Fibroblast of skin of right biceps (primary cell): Measurements from ENCODE around the gene XPNPEP1.

Experiments
- DNase-seq: peaks from one replicate; pipeline ENCODE4 v3.0.0-alpha.2; 2013

The XPNPEP1 gene

GRCh38 chr10:109922976-109923921, at the start of gene XPNPEP1:
XPNPEP1 (minus strand) TSS chr10:109923511; CDS start chr10:109923433, 78 bp downstream.
- peak; percentile 87 for DNase-seq

- no peak for DNase-seq
Measured at GRCh38 chr10:109972372-109973001, 49.2 kb upstream of the XPNPEP1 start.

GRCh38 chr10:109971634-109972033, 48.3 kb upstream of the XPNPEP1 start:
- no peak for DNase-seq

GRCh38 chr10:109969760-109970346, 46.5 kb upstream of the XPNPEP1 start:
- DNase-seq, result no peak

GRCh38 chr10:109968953-109969759, 45.8 kb upstream of the XPNPEP1 start:
- no peak for DNase-seq

GRCh38 chr10:109967739-109968088, 44.4 kb upstream of the XPNPEP1 start:
- no peak for DNase-seq

GRCh38 chr10:109966961-109967738, 43.8 kb upstream of the XPNPEP1 start:
- peak; percentile 70 for DNase-seq

GRCh38 chr10:109964318-109964717, 41.0 kb upstream of the XPNPEP1 start:
- no peak for DNase-seq

- DNase-seq, result peak; percentile 61
Measured at GRCh38 chr10:109963439-109963838, 40.1 kb upstream of the XPNPEP1 start.

- no peak for DNase-seq
Measured at GRCh38 chr10:109962247-109962646, 38.9 kb upstream of the XPNPEP1 start.

- DNase-seq, result peak; percentile 70
Measured at GRCh38 chr10:109961174-109962001, 38.1 kb upstream of the XPNPEP1 start.

- DNase-seq, result no peak
Measured at GRCh38 chr10:109960682-109961081, 37.4 kb upstream of the XPNPEP1 start.

- DNase-seq, result no peak
Measured at GRCh38 chr10:109959259-109960145, 36.2 kb upstream of the XPNPEP1 start.

- DNase-seq, result no peak
Measured at GRCh38 chr10:109958059-109958458, 34.7 kb upstream of the XPNPEP1 start.

- DNase-seq, result no peak
Measured at GRCh38 chr10:109957092-109957797, 33.9 kb upstream of the XPNPEP1 start.

- peak; percentile 65 for DNase-seq
Measured at GRCh38 chr10:109956454-109957091, 33.3 kb upstream of the XPNPEP1 start.

GRCh38 chr10:109953766-109954165, 30.5 kb upstream of the XPNPEP1 start:
- no peak for DNase-seq

- DNase-seq, result no peak
Measured at GRCh38 chr10:109952526-109952925, 29.2 kb upstream of the XPNPEP1 start.
